H9 (cell line): Measurements from ENCODE around the gene TYK2. TPM values are rescaled to one million over a fixed set of nuclear protein-coding genes. Genes with fewer than 3 reads are reported as not detected.

ENCODE experiments used
- DNase-seq: peaks from one replicate; pipeline ENCODE4 v3.0.0-alpha.2; 2017
- H2AFZ ChIP-seq: one replicate; pipeline ENCODE4 v1.6.1; 2013; ENCODE audit warnings: mild to moderate bottlenecking, low read length, control low read depth, moderate library complexity
- H2AK5ac ChIP-seq: 2 replicates; pipeline ENCODE4 v1.6.1; 2013; ENCODE audit warnings: low read length, control low read depth, mixed read lengths; ENCODE audit not compliant: insufficient read length
- H2BK120ac ChIP-seq: one replicate; pipeline ENCODE4 v1.6.1; 2013; ENCODE audit warnings: low read depth, mild to moderate bottlenecking, low read length, control low read depth, inconsistent platforms; ENCODE audit not compliant: poor library complexity, severe bottlenecking
- H2BK12ac ChIP-seq: 2 replicates; pipeline ENCODE4 v1.6.1; 2013; ENCODE audit warnings: low read length, control low read depth, mixed read lengths, low read depth; ENCODE audit not compliant: insufficient read length
- H2BK15ac ChIP-seq: 2 replicates; pipeline ENCODE4 v1.6.1; 2013; ENCODE audit warnings: low read depth, low read length, control low read depth
- H2BK20ac ChIP-seq: one replicate; pipeline ENCODE4 v1.6.1; 2013; ENCODE audit warnings: low read depth, mild to moderate bottlenecking, low read length, control low read depth, inconsistent platforms; ENCODE audit not compliant: poor library complexity, severe bottlenecking
- H2BK5ac ChIP-seq: 2 replicates; pipeline ENCODE4 v1.6.1; 2013; ENCODE audit warnings: low read length, control low read depth, mixed read lengths; ENCODE audit not compliant: insufficient read length
- H3K14ac ChIP-seq: 2 replicates; pipeline ENCODE4 v1.6.1; 2013; ENCODE audit warnings: low read length, control low read depth; ENCODE audit not compliant: insufficient read depth
- H3K18ac ChIP-seq: 2 replicates; pipeline ENCODE4 v1.6.1; 2013; ENCODE audit warnings: low read depth, mild to moderate bottlenecking, mixed read lengths, low read length, control low read depth; ENCODE audit not compliant: insufficient read length
- H3K23ac ChIP-seq: 2 replicates; pipeline ENCODE4 v1.6.1; 2013; ENCODE audit warnings: low read length, control low read depth, mixed read lengths, low read depth; ENCODE audit not compliant: insufficient read length
- H3K23me2 ChIP-seq: 2 replicates; pipeline ENCODE4 v1.6.1; 2013; ENCODE audit warnings: low read depth, mild to moderate bottlenecking, mixed read lengths, low read length, control low read depth; ENCODE audit not compliant: insufficient read length, poor library complexity, severe bottlenecking
- H3K27ac ChIP-seq: 2 replicates; pipeline ENCODE4 v1.5.1; 2013; ENCODE audit warnings: low read length, control low read depth, mixed read lengths, low read depth; ENCODE audit not compliant: insufficient read length
- H3K27me3 ChIP-seq: 2 replicates; pipeline ENCODE4 v1.6.1; 2013; ENCODE audit warnings: low read length, control low read depth, inconsistent platforms; ENCODE audit not compliant: insufficient read depth
- H3K4ac ChIP-seq: 2 replicates; pipeline ENCODE4 v1.6.1; 2013; ENCODE audit warnings: low read depth, mild to moderate bottlenecking, control low read depth, inconsistent platforms, low read length, moderate library complexity
- H3K4me1 ChIP-seq: 2 replicates; pipeline ENCODE4 v1.6.1; 2013; ENCODE audit warnings: low read length, control low read depth, inconsistent platforms; ENCODE audit not compliant: insufficient read depth
- H3K4me2 ChIP-seq: 2 replicates; pipeline ENCODE4 v1.6.1; 2013; ENCODE audit warnings: low read length, control low read depth, mixed read lengths; ENCODE audit not compliant: insufficient read length, insufficient read depth
- H3K56ac ChIP-seq: 2 replicates; pipeline ENCODE4 v1.6.1; 2013; ENCODE audit warnings: low read depth, mild to moderate bottlenecking, mixed read lengths, low read length, control low read depth; ENCODE audit not compliant: insufficient read length
- H3K79me1 ChIP-seq: 2 replicates; pipeline ENCODE4 v1.6.1; 2013; ENCODE audit warnings: low read depth, mild to moderate bottlenecking, moderate library complexity, low read length, control low read depth, inconsistent platforms; ENCODE audit not compliant: insufficient read depth, poor library complexity, severe bottlenecking
- H3K79me2 ChIP-seq: 2 replicates; pipeline ENCODE4 v1.6.1; 2013; ENCODE audit warnings: low read length, control low read depth, inconsistent platforms; ENCODE audit not compliant: insufficient read depth
- H3K9ac ChIP-seq: 2 replicates; pipeline ENCODE4 v1.6.1; 2013; ENCODE audit warnings: low read length, control low read depth, mixed read lengths; ENCODE audit not compliant: insufficient read length; ENCODE audit errors: extremely low read depth
- H3K9me3 ChIP-seq: one replicate; pipeline ENCODE4 v1.6.1; 2013; ENCODE audit warnings: low read depth, low read length, inconsistent platforms; ENCODE audit not compliant: control insufficient read depth
- H3T11ph ChIP-seq: one replicate; pipeline ENCODE4 v1.6.1; 2013; ENCODE audit warnings: mild to moderate bottlenecking, low read length, control low read depth, inconsistent platforms
- H4K20me1 ChIP-seq: one replicate; pipeline ENCODE4 v1.6.1; 2013; ENCODE audit not compliant: control insufficient read depth, insufficient read length, insufficient read depth
- H4K5ac ChIP-seq: 2 replicates; pipeline ENCODE4 v1.6.1; 2013; ENCODE audit warnings: low read depth, mild to moderate bottlenecking, mixed read lengths, low read length, control low read depth; ENCODE audit not compliant: insufficient read length
- H4K8ac ChIP-seq: replicated peaks from 2 replicates; pipeline ENCODE4 v1.6.1; 2013; ENCODE audit warnings: low read length, control low read depth, mixed read lengths, low read depth; ENCODE audit not compliant: insufficient read length
- H4K91ac ChIP-seq: 2 replicates; pipeline ENCODE4 v1.6.1; 2013; ENCODE audit warnings: low read depth, mild to moderate bottlenecking, moderate library complexity, mixed read lengths, low read length, control low read depth; ENCODE audit not compliant: insufficient read length
- H3K27ac Mint-ChIP-seq, 3 experiments: 2 replicates in 2 of 3; 3 replicates in 1 of 3; pipeline ENCODE4 v1.8.0; 2020 to 2021; ENCODE audit warnings: mixed read lengths in 3 of 3, mild to moderate bottlenecking in 1 of 3, moderate library complexity in 1 of 3
- H3K27me3 Mint-ChIP-seq: 2 replicates; pipeline ENCODE4 v1.8.0; 2021; ENCODE audit warnings: low read depth, mild to moderate bottlenecking, moderate library complexity, mixed read lengths
- H3K36me3 Mint-ChIP-seq, 3 experiments: 2 replicates in 2 of 3; 3 replicates in 1 of 3; pipeline ENCODE4 v1.8.0; 2020 to 2021; ENCODE audit warnings: low read depth in 3 of 3, mixed read lengths in 3 of 3; ENCODE audit not compliant: insufficient read depth in 1 of 3
- H3K4me1 Mint-ChIP-seq, 2 experiments: 2 replicates each; pipeline ENCODE4 v1.8.0; 2020; ENCODE audit warnings: mixed read lengths in 2 of 2
- H3K4me3 Mint-ChIP-seq, 2 experiments: 2 replicates in 1 of 2; 3 replicates in 1 of 2; pipeline ENCODE4 v1.8.0; 2020 to 2021; ENCODE audit warnings: mild to moderate bottlenecking in 2 of 2, mixed read lengths in 2 of 2, moderate library complexity in 1 of 2
- H3K9me3 Mint-ChIP-seq, 2 experiments: 2 replicates in 1 of 2; 3 replicates in 1 of 2; pipeline ENCODE4 v1.8.0; 2020; ENCODE audit warnings: mild to moderate bottlenecking in 2 of 2, mixed read lengths in 2 of 2, moderate library complexity in 1 of 2
- CTCF ChIP-seq: fragments of 200-600 bp; sonication (generic); conservative IDR thresholded peaks from 3 replicates; pipeline ENCODE4 v1.8.0; 2021; ENCODE audit warnings: antibody characterized with exemption, mild to moderate bottlenecking
- WGBS: extraction: QIAGEN DNeasy Blood & Tissue Kit; methylation state at CpG from one replicate; pipeline ENCODE4 v1.1.7; 2013; ENCODE audit warnings: missing lambda C conversion rate, low lambda C conversion rate, mixed read lengths; ENCODE audit not compliant: insufficient read length; ENCODE audit errors: extremely low coverage; 5-methylcytosine and 5-hydroxymethylcytosine counted together
- total RNA-seq: library from RNA; stranded (reverse); gene quantifications from 2 replicates; pipeline ENCODE4 v1.2.1, GENCODE V29; 2021

TYK2 gene
- total RNA-seq, 1 experiment from 2014 or later = 61.4 TPM

- Mint-ChIP-seq H3K36me3 (peaks cover 15 to 64% (median 49%) of the 10 kb centered on the region in 3 experiments; a peak in 6 of 7 replicates), H3K4me1 (peaks cover 12 to 16% of the 10 kb centered on the region in 2 experiments), H3K4me3 (no peak overlapping the region), H3K27ac (peak overlapping the region in 1 of 3 experiments; percentile 44; a peak in 1 of 7 replicates), H3K27me3 (no peaks in the 10 kb centered on the region; the same call in 1 of the 2 replicates), H3K9me3 (no peaks in the 10 kb centered on the region; a peak in 1 of 5 replicates)
- H3K9me3 ChIP-seq = no peaks in the 10 kb centered on the region
- H2BK15ac ChIP-seq = no peak overlapping the region
- H4K91ac ChIP-seq = no peak overlapping the region
- H2BK12ac ChIP-seq = no peak overlapping the region
- H2AFZ ChIP-seq = no peak overlapping the region
- no peak overlapping the region for H3K14ac ChIP-seq
- no peak overlapping the region for H3K9ac ChIP-seq
- peaks cover 18% of the 10 kb centered on the region for H3K23me2 ChIP-seq
- H2BK20ac ChIP-seq = no peak overlapping the region
- H2BK5ac ChIP-seq = no peak overlapping the region
- no peak overlapping the region for H4K5ac ChIP-seq
- H4K20me1 ChIP-seq = no peaks in the 10 kb centered on the region
- H3K56ac ChIP-seq = no peak overlapping the region
- no peaks in the 10 kb centered on the region for H3K4me1 ChIP-seq
- no peak for DNase-seq
- no peak overlapping the region for H2AK5ac ChIP-seq
- no peak overlapping the region for H3K23ac ChIP-seq
- H3T11ph ChIP-seq = no peak overlapping the region
- H3K27ac ChIP-seq = no peak overlapping the region
- H3K79me2 ChIP-seq = peaks cover 8% of the 10 kb centered on the region; the same call in 1 of the 2 replicates
- H3K27me3 ChIP-seq = no peaks in the 10 kb centered on the region; the same call in 1 of the 2 replicates
- no peak for TF ChIP-seq CTCF
- H3K4me2 ChIP-seq = no peak overlapping the region
- H4K8ac ChIP-seq = no peak overlapping the region
- no peak overlapping the region for H2BK120ac ChIP-seq
- no peak overlapping the region for H3K4ac ChIP-seq
- H3K18ac ChIP-seq = no peak overlapping the region
- H3K79me1 ChIP-seq = peaks cover 4% of the 10 kb centered on the region
- WGBS = no CpG with 5 or more reads among the region's 13 CpGs
Measured at GRCh38 chr19:10329555-10329954, 50.8 kb downstream of the TYK2 start.
